Right renal pelvis (tissue), 4 donors: Measurements from ENCODE around the gene KCNAB1. TPM values are rescaled to one million over a fixed set of nuclear protein-coding genes. Genes with fewer than 3 reads are reported as not detected.
"Not testable (repeated sequence)": the region's sequence is repeated elsewhere in the genome, so short reads cannot be mapped to it uniquely, and the experiment has no call there.

Experiments
- DNase-seq, 4 donors: peaks; one replicate each; pipeline ENCODE4 v3.0.0-alpha.2; 2013; ENCODE audit warnings: low read depth in 4 of 4, low spot score in 3 of 4, missing footprints in 1 of 4
- polyA plus RNA-seq, 4 donors: library from polyadenylated mRNA; unstranded; fragments of 120-200 nt; gene quantifications; one replicate each; pipeline ENCODE4 v1.2.1, GENCODE V29; 2013; ENCODE audit not compliant: insufficient read length in 4 of 4

Gene KCNAB1
- polyA plus RNA-seq, 4 donors = 2.8 to 3.4 (median 3.0) TPM

- no peak for DNase-seq
Measured at GRCh38 chr3:156135921-156136638, 15.7 kb downstream of the KCNAB1 start.

- DNase-seq = not testable (repeated sequence)
Measured at GRCh38 chr3:156137397-156137796, 17.0 kb downstream of the KCNAB1 start.

GRCh38 chr3:156140001-156140595, 19.7 kb downstream of the KCNAB1 start:
- no peak for DNase-seq

GRCh38 chr3:156142702-156143101, 22.3 kb downstream of the KCNAB1 start:
- DNase-seq = no peak

GRCh38 chr3:156143136-156143535, 22.8 kb downstream of the KCNAB1 start:
- DNase-seq = no peak

GRCh38 chr3:156144060-156144459, 23.7 kb downstream of the KCNAB1 start:
- DNase-seq = no peak

GRCh38 chr3:156145866-156146265, 25.5 kb downstream of the KCNAB1 start:
- no peak for DNase-seq

- DNase-seq = no peak
Measured at GRCh38 chr3:156148345-156148945, 28.1 kb downstream of the KCNAB1 start.

- DNase-seq = no peak
Measured at GRCh38 chr3:156148946-156149381, 28.6 kb downstream of the KCNAB1 start.

- DNase-seq = no peak
Measured at GRCh38 chr3:156149876-156150275, 29.5 kb downstream of the KCNAB1 start.

- DNase-seq = peak in 3 of 4 donors; percentile 40 to 61 (median 50)
Measured at GRCh38 chr3:156150434-156151066, 30.2 kb downstream of the KCNAB1 start.

- peak; percentile 50 to 63 (median 56) for DNase-seq
Measured at GRCh38 chr3:156151824-156152428, 31.5 kb downstream of the KCNAB1 start.

GRCh38 chr3:156158656-156159295, 38.4 kb downstream of the KCNAB1 start:
- no peak for DNase-seq

GRCh38 chr3:156160647-156161046, 40.3 kb downstream of the KCNAB1 start:
- no peak for DNase-seq

- DNase-seq = no peak
Measured at GRCh38 chr3:156161172-156161571, 40.8 kb downstream of the KCNAB1 start.

- DNase-seq = no peak
Measured at GRCh38 chr3:156163848-156164247, 43.5 kb downstream of the KCNAB1 start.

- DNase-seq = no peak
Measured at GRCh38 chr3:156166808-156167207, 46.4 kb downstream of the KCNAB1 start.

GRCh38 chr3:156170571-156170970, 50.2 kb downstream of the KCNAB1 start:
- DNase-seq = no peak

GRCh38 chr3:156171281-156172267, 51.2 kb downstream of the KCNAB1 start:
- DNase-seq = no peak
